ENCODE measurements around the gene MPP1.

The MPP1 gene

DNA sequence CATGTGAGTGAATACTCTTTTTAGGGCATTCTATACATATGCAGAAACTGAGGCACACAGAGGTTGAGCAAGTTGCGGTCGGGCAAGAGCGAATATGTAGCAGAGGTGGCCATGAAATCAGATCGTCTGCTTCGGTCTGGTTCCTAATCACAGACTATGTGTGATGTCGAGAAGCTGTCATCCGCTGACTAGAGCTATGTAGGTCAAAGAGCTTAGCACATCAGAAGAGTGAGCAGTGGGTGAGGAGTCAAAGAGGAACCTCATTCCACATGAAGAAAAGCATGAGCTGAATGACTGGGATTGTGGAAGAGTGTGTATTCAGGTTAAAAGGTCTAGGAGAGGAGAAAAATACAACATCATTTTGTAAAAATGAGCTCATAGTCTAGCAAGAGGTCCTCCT lies 73.4 kb downstream of the MPP1 start:
- no peak for DNase-seq (ENCODE audit: low spot score)

DNA sequence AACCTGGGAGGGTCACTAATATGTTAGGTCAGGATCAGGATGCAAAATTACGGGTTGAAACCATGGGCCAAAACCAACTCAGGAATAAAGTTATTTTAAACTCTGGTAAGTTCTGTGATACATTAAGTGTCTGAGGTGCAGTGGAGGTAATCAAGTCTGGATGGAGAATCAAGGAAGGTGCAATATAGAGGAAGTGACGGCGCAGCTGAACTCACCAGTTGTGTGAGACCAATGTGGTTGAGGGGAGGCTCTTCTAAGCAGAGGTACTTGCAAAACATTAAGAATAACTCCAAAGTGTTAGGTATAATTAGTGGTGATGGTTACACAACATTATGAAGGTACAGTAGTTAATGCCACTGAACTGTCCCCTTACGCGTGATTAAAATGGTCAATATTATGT lies 74.1 kb downstream of the MPP1 start:
- DNase-seq (ENCODE audit: low spot score), result no peak

DNA sequence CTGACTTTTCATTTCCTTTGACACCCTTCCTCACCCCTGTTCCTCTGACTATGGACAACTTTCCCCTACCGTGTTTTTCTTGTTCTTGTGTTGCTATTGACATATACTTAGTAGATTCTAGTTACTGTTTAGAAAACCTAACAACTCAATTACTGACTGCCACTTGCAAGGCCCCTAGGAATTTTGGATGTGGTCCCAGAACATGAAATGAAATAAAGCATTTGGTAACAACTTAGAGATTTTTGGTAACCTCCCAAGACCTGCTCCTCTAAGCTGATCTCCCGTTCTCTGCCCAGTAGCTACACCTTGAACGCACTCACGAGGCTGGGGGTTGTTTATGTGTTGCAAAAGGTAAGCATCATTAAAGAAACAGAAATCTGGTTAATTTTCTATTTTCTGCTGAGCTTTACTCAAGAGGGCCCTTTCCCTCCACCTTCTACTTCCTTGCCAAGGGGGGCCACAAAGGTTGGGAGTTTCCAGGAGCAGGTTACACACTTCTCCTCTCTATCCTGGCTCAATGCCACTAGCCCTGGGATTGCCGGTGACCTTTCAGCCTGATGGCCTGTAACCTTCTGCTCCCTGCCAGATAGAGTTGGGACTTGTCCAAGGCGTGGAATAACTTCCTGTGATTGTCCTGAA lies 74.9 kb downstream of the MPP1 start:
- no peak for DNase-seq (ENCODE audit: low spot score)

DNA sequence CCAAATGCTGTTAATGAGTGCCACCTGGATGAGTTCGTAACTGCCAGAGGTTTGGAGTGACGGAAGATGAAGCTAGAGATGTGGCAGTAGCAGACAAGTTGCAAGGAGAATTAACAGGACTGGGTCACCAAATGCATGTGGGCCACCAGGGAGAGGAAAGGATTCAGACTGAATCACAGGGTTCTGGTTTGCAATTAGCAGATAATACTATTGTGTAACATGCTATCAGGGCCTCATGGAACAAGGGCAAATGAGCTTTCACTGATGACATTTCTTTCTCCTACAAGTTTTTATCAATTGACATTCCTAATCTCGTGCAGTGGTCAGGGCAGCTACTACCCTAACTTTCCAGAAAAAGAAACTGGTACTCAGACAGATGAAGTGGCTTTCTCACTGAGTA lies 75.8 kb downstream of the MPP1 start:
- DNase-seq (ENCODE audit: low spot score), result no peak

Measured in pons (tissue), 1 donor.